ENCODE measurements around the gene KIF1B.
A peak's percentile ranks its signal among the peaks of the same experiment; 100 is the strongest.

KIF1B gene

GRCh38 chr1:10338047-10338446, 127.7 kb downstream of the KIF1B start:
- DNase-seq (ENCODE audit: low spot score) = peak; percentile 57

- no peak for DNase-seq (ENCODE audit: low spot score)
Measured at GRCh38 chr1:10338611-10339010, 128.2 kb downstream of the KIF1B start.

- DNase-seq (ENCODE audit: low spot score) = no peak
Measured at GRCh38 chr1:10339036-10339567, 128.7 kb downstream of the KIF1B start.

GRCh38 chr1:10339815-10340214, 129.4 kb downstream of the KIF1B start:
- DNase-seq (ENCODE audit: low spot score) = peak; percentile 52

- DNase-seq (ENCODE audit: low spot score) = peak; percentile 70
Measured at GRCh38 chr1:10340930-10341590, 130.7 kb downstream of the KIF1B start.

- DNase-seq (ENCODE audit: low spot score) = no peak
Measured at GRCh38 chr1:10347109-10347508, 136.7 kb downstream of the KIF1B start.

- no peak for DNase-seq (ENCODE audit: low spot score)
Measured at GRCh38 chr1:10353282-10353681, 142.9 kb downstream of the KIF1B start.

GRCh38 chr1:10353693-10354092, 143.3 kb downstream of the KIF1B start:
- no peak for DNase-seq (ENCODE audit: low spot score)

- no peak for DNase-seq (ENCODE audit: low spot score)
Measured at GRCh38 chr1:10360045-10360444, 149.7 kb downstream of the KIF1B start.

- no peak for DNase-seq (ENCODE audit: low spot score)
Measured at GRCh38 chr1:10361515-10361914, 151.1 kb downstream of the KIF1B start.

GRCh38 chr1:10368194-10368593, 157.8 kb downstream of the KIF1B start:
- no peak for DNase-seq (ENCODE audit: low spot score)

- no peak for DNase-seq (ENCODE audit: low spot score)
Measured at GRCh38 chr1:10374442-10374860, 164.1 kb downstream of the KIF1B start.

GRCh38 chr1:10377365-10378029, 167.1 kb downstream of the KIF1B start:
- peak; percentile 79 for DNase-seq (ENCODE audit: low spot score)

GRCh38 chr1:10378081-10378841, 167.9 kb downstream of the KIF1B start:
- no peak for DNase-seq (ENCODE audit: low spot score)

GRCh38 chr1:10379101-10379620, 168.8 kb downstream of the KIF1B start:
- DNase-seq (ENCODE audit: low spot score) = no peak

- DNase-seq (ENCODE audit: low spot score) = no peak
Measured at GRCh38 chr1:10379676-10380075, 169.3 kb downstream of the KIF1B start.

GRCh38 chr1:10380594-10381275, 170.4 kb downstream of the KIF1B start:
- no peak for DNase-seq (ENCODE audit: low spot score)

- no peak for DNase-seq (ENCODE audit: low spot score)
Measured at GRCh38 chr1:10383630-10384029, 173.3 kb downstream of the KIF1B start.

GRCh38 chr1:10384219-10384618, 173.8 kb downstream of the KIF1B start:
- DNase-seq (ENCODE audit: low spot score) = no peak

GRCh38 chr1:10386761-10387676, 176.6 kb downstream of the KIF1B start:
- DNase-seq (ENCODE audit: low spot score) = no peak
